Progenitor cell of endocrine pancreas (in vitro differentiated cells): Measurements from ENCODE around the gene SLC10A7. TPM values are rescaled to one million over a fixed set of nuclear protein-coding genes. Genes with fewer than 3 reads are reported as not detected.

Experiments
- DNase-seq: peaks from one replicate; pipeline ENCODE4 v3.0.0; 2021; ENCODE audit warnings: low spot score; ENCODE audit not compliant: unreplicated experiment
- H3K27ac Mint-ChIP-seq: 2 replicates; pipeline ENCODE4 v1.8.0; 2021; ENCODE audit warnings: mild to moderate bottlenecking, moderate library complexity, mixed read lengths
- H3K27me3 Mint-ChIP-seq: 2 replicates; pipeline ENCODE4 v1.8.0; 2021; ENCODE audit warnings: mixed read lengths
- H3K36me3 Mint-ChIP-seq: 2 replicates; pipeline ENCODE4 v1.8.0; 2022; ENCODE audit warnings: mixed read lengths; ENCODE audit not compliant: insufficient read depth
- H3K4me1 Mint-ChIP-seq: 2 replicates; pipeline ENCODE4 v1.8.0; 2021; ENCODE audit warnings: low read depth, mixed read lengths
- H3K4me3 Mint-ChIP-seq: 2 replicates; pipeline ENCODE4 v1.8.0; 2021; ENCODE audit warnings: low read depth, mild to moderate bottlenecking, moderate library complexity, mixed read lengths
- H3K9me3 Mint-ChIP-seq: 2 replicates; pipeline ENCODE4 v1.8.0; 2021; ENCODE audit warnings: low read depth, mixed read lengths
- CTCF ChIP-seq: fragments of 200-600 bp; sonication (generic); IDR thresholded peaks from one replicate; pipeline ENCODE4 v1.5.0; 2021; ENCODE audit warnings: antibody characterized with exemption, mild to moderate bottlenecking; ENCODE audit not compliant: unreplicated experiment
- total RNA-seq: library from RNA; stranded (reverse); gene quantifications from 2 replicates; pipeline ENCODE4 v1.2.1, GENCODE V29; 2021

SLC10A7 gene
- total RNA-seq, 1 donor from 2014 or later = 14.1 TPM

GRCh38 chr4:146445198-146446150, 76.3 kb downstream of the SLC10A7 start:
- Mint-ChIP-seq H3K27me3 (no peaks in the 10 kb centered on the region), H3K9me3 (peaks cover 11% of the 10 kb centered on the region), H3K4me1 (peaks cover 7% of the 10 kb centered on the region), H3K4me3 (no peak overlapping the region), H3K36me3 (peaks cover 9% of the 10 kb centered on the region), H3K27ac (no peak overlapping the region)
- no peak for DNase-seq
- TF ChIP-seq CTCF = no peak

- Mint-ChIP-seq H3K27ac (no peak overlapping the region), H3K4me3 (no peak overlapping the region), H3K4me1 (peaks cover 7% of the 10 kb centered on the region), H3K9me3 (peaks cover 11% of the 10 kb centered on the region), H3K36me3 (peaks cover 9% of the 10 kb centered on the region), H3K27me3 (no peaks in the 10 kb centered on the region)
- no peak for DNase-seq
- TF ChIP-seq CTCF = no peak
These were observed 78.2 kb downstream of the SLC10A7 start for GRCh38 chr4:146443525-146443924.

- H3K27ac Mint-ChIP-seq = no peak overlapping the region
- no peak overlapping the region for H3K4me3 Mint-ChIP-seq
- H3K4me1 Mint-ChIP-seq = peaks cover 9% of the 10 kb centered on the region
- peaks cover 11% of the 10 kb centered on the region for H3K9me3 Mint-ChIP-seq
- no peak for DNase-seq
- no peak for TF ChIP-seq CTCF
- H3K36me3 Mint-ChIP-seq = peaks cover 9% of the 10 kb centered on the region
- H3K27me3 Mint-ChIP-seq = no peaks in the 10 kb centered on the region
These were observed 78.9 kb downstream of the SLC10A7 start for GRCh38 chr4:146442801-146443200.

GRCh38 chr4:146439999-146440398, 81.7 kb downstream of the SLC10A7 start:
- Mint-ChIP-seq H3K36me3 (peaks cover under 1% of the 10 kb centered on the region), H3K4me3 (no peak overlapping the region), H3K27ac (no peak overlapping the region), H3K9me3 (peaks cover under 1% of the 10 kb centered on the region), H3K4me1 (peaks cover 13% of the 10 kb centered on the region), H3K27me3 (no peaks in the 10 kb centered on the region)
- no peak for DNase-seq
- no peak for TF ChIP-seq CTCF

GRCh38 chr4:146439437-146439836, 82.3 kb downstream of the SLC10A7 start:
- TF ChIP-seq CTCF = no peak
- no peak overlapping the region for H3K27ac Mint-ChIP-seq
- DNase-seq = no peak

More at GRCh38 chr4:146439437-146439836, 82.3 kb downstream of the SLC10A7 start:
- H3K9me3 Mint-ChIP-seq = no peaks in the 10 kb centered on the region
- no peak overlapping the region for H3K4me3 Mint-ChIP-seq
- H3K36me3 Mint-ChIP-seq = no peaks in the 10 kb centered on the region
- peaks cover 13% of the 10 kb centered on the region for H3K4me1 Mint-ChIP-seq
- H3K27me3 Mint-ChIP-seq = no peaks in the 10 kb centered on the region
